GM18868 (cell line): Measurements from ENCODE around the gene ILRUN.
"Not testable (repeated sequence)": the region's sequence is repeated elsewhere in the genome, so short reads cannot be mapped to it uniquely, and the experiment has no call there.

Experiments
- ATAC-seq: cut with Tn5 transposase; IDR thresholded peaks from one replicate; pipeline ENCODE4 v1.9.1; 2021; ENCODE audit warnings: mild to moderate bottlenecking, moderate library complexity; ENCODE audit not compliant: unreplicated experiment

Gene ILRUN

DNA sequence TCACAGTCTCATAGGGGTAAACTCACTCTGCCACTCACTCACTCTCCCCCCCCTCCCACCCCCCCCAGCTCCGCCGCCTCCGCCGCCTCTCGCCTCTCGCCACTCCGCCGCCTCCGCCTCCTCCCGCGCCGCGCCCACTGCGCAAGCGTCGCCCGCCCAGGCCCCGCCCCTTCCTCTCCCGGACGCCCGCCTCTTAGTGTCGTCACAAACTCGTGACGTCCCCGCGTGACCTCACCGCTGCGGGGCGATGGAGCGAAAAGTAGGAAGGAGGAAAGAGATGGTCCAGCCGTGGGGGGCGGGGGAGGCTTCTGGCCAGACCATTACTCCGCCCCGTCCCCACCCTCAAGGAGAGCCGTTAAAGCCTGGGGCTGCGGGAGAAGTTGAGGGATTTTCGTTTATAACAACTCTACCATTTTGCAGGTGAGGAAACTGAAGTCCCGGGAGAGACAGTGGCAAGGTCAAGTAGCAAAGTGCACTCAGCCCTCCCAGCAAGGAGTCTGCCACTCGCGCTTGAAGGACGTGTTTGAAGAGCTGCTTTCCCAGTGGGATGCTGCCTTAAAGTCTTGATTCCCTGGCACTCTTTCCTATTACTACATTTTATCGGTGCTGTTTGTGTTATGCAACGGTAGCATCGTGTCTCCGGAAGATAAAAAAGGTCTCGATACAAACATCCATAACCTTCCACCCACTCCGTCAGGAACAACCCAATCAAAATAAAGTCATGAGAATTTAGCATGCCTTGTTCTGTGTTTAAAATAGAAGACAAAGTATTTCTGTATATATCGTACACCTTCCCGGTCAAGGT lies at the start of gene ILRUN:
Gene ILRUN (minus strand): TSS at position 29 of the 805 bp plus-strand sequence. CDS start 164 bp downstream, outside the sequence.
- ATAC-seq = peak; percentile 81

DNA sequence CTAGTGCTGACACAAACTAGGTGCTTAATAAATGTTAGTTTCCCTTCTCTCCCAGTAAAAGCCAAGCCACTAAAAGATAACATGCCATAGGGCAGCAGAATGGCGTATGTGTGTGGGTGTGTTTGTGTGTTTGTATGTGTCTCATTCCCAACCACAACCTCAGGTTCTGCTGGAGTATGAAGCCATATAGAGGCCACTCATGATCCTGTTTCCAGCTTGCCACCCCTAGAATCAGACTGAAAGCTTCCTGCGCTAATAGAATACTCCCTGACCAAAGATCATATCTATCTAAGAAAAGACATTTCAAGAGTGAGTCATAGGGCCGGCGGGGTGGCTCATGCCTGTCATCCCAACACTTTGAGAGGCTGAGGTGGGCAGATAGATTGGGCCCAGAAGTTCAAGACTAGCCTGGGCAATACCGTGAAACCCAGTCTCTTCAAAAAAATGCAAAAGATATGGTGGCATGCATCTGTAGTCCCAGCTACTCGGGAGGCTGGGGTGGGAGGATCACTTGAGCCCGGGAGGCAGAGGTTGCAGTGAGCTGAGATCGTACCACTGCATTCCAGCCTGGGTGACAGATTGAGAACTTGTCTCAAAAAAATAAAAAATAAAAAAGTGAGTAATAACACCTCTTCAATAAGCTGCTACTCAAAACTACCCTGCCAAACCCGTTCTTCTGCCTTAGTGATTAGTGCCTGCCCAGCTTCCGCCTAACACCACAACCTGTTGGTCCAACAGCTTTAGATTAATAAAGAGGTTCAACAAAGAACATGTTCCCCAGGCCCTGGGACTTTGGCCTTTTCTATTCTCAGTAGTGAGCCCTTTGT lies 48.9 kb upstream of the ILRUN start:
- no peak for ATAC-seq

DNA sequence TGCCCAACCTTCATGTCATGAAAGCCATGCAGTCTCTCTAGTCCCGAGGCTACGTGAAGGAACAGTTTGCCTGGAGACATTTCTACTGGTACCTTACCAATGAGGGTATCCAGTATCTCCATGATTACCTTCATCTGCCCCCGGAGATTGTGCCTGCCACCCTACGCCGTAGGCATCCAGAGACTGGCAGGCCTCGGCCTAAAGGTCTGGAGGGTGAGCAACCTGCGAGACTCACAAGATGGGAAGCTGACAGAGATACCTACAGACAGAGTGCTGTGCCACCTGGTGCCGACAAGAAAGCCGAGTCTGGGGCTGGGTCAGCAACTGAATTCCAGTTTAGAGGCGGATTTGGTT lies 47.7 kb upstream of the ILRUN start:
- ATAC-seq = not testable (repeated sequence)

DNA sequence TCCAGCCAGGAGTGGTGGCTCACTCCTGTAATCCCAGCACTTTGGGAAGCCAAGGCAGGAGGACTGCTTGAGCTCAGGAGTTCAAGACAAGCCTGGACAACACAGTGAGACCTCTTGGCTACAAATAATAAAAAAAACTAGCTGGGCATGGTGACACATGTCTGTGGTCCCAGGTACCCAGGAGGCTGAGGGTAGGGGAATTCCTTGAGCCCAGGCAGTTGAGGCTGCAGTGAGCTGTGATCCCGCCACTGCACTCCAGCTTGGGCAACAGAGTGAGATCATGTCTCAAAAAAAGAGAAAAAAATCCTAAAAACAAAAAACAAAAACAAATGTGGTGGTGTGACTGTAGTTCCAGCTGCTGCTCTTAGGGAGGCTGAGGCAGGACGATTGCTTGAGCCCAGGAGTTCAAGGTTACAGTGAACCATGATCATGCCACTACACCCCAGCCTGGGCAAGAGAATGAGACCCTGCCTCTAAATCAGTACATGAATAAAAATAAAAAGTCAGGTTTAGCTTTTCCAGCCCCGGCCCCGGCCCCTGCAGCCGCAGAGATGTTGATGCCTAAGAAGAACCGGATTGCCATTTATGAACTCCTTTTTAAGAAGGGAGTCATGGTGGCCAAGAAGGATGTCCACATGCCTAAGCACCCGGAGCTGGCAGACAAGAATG lies 47.2 kb upstream of the ILRUN start:
- no peak for ATAC-seq

DNA sequence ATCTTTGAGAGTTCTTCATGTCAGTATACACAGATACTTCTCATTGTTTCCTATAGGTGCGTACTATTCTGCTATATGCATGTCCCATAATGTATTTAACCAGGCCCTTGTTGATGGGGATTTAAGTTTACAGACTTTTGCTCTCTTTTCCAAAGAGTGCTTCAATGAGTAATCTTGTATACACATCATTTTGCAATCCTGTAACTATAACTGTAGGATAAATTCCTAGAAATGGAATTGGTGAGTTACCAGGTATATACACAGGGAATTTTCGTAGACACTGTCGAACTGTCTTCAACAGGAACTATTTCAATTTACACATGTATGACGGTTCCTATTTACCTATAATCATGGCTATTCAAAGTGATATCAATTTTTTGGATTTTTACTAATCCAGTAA lies 45.5 kb upstream of the ILRUN start:
- ATAC-seq = no peak

DNA sequence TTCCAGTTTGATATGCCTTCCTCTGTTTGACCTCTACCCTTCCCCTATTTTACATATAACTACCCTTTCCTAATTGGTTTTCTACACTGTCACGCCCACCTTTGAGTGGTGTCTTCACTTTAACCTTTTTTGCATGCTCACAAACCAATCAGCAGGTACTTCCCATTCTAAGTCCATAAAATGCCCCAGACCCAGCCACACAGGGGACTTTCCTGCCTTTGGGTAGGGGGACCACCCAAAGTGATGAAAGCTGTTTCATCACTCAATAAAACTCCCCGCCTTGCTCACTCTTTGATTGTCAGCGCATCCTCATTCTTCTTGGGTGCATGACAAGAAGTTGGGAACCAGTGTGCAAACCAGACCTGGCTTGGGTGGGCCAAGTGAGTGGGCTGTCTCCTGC lies 40.3 kb upstream of the ILRUN start:
- no peak for ATAC-seq

DNA sequence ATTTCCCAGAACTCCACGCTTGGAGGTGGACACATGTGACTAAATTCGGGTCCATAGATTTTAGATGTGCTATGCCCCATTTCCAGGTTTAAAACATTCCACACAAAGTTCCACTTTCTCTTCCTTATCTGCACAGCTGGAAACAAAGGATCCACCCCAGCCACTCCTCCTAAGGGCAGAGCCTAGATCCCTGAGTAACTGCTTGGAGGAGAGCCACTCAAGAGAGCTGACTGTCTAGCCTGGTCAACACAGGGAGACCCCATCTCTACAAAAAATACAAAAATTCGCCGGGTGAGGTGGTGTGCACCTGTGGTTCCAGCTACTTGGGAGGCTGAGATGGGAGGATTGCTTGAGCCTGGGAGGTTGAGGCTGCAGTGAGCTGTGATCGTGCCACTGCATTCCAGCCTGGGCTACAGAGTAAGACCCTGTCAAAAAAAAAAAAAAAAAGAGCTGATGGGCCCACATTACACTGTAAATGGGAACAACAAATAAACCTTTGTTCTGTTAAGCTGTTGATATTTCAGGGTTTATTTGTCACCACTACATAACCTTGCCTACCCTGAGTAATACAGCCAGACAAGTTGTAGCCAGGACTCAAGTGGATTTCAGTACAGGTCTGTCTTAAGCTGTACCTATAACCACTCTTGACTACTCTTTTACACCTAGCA lies 35.0 kb upstream of the ILRUN start:
- no peak for ATAC-seq

DNA sequence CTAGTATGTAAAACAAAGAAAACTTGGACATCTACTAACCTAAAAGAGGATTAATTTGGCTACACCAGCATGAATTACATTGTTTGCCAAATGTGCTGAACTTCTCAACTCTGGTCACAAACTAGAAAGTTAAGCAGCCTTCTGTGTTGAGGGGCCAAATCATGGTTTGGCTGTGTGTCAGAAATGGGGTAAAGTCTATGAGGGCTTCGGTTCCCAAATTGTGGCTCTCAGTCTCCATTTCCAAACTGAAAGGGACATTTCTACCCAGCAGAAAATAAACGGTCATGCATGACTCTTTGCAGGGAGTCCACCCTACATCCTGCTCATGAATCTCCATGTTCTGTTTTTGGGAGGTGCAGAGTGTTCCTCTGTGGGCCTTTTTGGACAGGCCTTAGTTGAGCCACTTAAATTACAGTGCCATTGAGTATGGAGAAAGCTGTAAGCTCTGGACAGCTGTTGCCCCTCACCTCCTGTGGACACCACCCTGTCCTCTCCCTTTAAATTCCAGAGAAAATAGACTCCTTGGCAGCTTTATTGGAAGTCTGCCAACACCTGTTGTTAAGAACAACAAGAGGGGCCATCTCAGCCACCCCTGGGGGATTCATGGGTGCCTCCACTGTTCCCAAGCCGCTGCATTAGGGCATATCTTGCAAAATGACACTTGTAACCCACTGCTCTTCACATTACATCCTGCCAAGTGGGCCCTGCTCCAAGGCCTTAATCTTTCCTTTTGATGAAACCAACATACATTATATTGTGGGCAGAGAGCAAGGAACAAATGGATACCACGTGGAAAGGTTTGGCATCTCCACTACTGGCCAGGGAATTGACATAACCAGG lies 33.3 kb upstream of the ILRUN start:
- ATAC-seq = no peak

DNA sequence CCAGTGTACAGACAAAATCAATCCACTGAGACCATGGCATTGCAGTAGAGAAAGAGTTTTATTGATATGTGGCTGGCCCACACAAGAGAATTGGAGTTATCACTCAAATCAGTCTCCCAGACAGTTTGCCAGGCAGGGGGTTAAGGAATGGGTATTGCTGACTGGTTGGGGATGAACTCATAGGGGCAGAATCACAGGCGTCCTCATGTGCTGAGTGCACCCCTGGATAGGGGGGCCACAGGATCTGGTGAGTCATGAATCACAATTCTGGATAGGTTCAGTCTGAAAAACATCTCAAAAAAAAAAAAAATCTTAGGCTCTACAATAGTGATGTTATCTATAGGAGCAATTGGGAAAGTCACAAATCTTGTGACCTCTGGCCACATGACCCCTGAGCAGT lies 29.5 kb upstream of the ILRUN start:
- ATAC-seq = no peak

DNA sequence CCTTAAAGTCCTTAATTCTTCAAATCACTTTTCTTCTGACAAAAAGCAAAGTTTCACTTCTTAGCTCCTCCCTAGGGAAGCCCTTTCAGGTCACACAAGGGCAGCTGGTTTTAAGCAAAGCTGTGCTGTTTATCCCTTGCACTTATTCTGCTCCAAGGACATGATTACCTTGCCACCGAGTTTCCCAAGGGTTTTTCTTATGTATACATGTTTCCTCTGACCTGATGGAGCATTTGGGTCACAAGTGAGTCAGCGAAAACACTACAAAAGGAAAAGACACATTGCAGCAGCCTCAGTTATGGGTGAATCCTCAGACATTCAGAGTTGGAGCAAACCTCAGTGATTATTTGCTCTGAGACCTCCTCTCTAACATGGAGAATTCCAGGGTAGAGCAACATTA lies 26.6 kb upstream of the ILRUN start:
- ATAC-seq = no peak

DNA sequence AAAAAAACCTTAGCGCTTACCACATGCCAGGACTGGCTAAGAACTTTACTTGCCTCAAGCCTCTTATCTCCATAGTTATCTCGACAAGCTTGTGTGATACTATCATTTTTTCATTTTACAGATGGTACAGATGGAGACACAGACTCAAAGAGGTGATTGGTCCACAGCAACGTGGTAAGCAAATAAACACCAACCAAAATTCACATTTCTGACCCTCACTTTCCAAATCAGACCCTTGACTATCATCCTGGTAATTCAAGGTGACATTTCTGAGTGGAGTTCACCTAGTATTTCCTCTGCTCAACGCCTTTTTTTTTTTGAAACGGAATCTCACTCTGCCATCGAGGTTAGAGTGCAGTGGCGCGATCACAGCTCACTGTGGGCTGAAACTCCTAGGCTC lies 25.9 kb upstream of the ILRUN start:
- no peak for ATAC-seq

DNA sequence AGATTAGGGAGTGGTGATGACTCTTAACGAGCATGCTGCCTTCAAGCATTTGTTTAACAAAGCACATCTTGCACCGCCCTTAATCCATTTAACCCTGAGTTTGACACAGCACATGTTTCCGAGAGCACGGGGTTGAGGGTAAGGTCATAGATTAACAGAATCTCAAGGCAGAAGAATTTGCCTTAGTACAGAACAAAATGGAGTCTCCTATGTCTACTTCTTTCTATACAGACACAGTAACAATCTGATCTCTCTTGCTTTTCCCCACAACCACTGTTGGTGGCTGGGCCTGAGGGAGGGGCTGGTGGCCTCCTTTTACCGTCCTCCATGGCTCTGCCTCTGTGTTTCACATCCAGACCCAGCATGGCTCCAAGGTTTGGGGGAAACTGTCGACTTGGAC lies 23.6 kb upstream of the ILRUN start:
- not testable (repeated sequence) for ATAC-seq

DNA sequence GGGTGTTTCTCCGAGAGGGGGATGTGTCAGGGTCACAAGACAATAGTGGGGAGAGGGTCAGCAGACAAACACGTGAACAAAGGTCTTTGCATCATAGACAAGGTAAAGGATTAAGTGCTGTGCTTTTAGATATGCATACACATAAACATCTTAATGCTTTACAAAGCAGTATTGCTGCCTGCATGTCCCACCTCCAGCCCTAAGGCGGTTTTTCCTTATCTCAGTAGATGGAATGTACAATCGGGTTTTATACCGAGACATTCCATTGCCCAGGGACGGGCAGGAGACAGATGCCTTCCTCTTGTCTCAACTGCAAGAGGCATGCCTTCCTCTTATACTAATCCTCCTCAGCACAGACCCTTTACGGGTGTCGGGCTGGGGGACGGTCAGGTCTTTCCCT lies 23.1 kb upstream of the ILRUN start:
- not testable (repeated sequence) for ATAC-seq

DNA sequence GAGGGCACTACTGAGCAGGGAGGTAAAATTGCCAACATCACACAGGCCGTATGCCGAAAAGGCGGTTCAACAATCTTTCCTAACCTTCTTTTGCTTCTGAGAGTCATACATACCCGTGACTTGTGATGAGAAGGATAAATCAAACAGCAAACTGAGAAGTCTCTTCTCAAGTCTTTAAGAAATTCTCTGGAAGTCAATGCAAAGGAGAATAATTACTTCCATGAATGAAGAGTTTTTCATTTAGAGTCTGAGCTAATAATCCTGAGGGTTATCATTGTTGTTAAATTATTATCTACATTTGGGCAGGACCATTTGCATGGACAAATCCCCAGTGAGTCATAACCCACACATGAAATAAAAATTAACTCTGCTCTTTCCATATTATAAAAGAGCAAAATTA lies 22.4 kb upstream of the ILRUN start:
- ATAC-seq = no peak

DNA sequence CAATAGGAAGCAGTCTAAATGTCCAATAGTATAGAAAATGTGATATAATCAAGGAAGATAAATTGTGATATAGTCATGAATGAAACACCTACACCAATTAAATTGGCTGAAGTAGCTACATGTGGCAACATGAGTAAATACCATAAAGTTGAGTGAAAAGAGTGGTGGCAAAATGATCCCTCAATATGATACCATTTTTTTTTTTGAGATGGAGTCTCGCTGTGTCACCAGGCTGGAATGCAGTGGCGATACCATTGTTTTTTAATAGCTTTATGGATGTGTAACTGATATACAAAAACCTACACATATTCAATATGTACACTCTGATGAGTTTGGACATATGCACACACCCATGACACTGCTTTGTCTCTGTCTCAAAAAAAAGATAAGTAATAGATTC lies 20.9 kb upstream of the ILRUN start:
- no peak for ATAC-seq

DNA sequence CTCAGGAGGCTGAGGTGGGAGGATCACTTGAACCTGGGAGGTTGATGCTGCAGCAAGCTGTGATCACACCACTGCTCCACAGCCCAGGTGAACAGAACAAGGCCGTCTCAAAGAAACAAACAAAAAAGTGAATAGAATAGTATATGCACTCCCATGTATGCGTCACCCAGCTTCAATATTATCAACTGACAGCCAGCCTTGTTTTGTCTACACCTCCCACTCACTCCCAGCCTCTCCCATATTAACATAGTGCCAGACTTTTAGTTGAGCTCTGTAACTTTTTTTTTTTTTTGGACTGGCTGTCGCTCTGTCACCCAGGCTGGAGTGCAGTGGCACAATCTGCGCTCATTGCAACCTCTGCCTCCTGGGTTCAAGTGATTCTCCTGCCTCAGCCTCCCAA lies 18.1 kb upstream of the ILRUN start:
- ATAC-seq = no peak

DNA sequence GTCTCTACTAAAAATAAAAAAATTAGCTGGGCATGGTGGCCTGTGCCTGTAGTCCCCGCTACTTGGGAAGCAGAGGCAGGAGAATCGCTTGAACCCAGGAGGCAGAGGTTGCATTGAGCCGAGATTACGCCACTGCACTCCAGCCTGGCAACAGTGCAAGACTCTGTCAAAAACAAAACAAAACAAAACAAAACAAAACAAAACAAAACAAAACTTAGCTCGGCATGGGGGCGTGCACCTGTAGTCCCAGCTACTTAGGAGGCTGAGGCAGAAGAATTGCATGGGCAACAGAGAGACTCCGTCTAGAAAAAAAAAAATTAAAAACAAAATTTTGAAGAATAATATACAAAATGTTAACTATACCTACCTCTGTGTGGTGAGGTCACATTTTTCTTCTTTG lies 16.3 kb upstream of the ILRUN start:
- not testable (repeated sequence) for ATAC-seq

DNA sequence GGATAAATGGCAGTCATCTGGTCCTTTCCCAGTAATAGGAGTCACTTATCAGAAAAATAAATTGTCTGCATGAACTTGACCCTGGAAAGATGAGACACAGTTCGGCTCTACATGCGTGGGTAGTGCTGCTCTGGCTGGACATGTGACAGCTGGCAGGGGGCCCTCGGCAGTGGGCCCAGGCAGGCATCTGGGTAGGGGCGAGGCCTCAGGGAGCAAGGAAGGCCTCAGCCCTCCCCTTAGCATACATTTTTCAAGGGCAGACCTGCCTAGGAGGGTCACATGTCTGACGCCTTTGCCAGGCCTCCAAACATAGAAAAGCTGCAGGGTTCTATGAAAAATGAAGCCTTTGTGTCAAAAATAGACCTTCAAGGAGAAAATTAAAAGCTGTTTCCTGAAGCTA lies 12.8 kb upstream of the ILRUN start:
- ATAC-seq = no peak

DNA sequence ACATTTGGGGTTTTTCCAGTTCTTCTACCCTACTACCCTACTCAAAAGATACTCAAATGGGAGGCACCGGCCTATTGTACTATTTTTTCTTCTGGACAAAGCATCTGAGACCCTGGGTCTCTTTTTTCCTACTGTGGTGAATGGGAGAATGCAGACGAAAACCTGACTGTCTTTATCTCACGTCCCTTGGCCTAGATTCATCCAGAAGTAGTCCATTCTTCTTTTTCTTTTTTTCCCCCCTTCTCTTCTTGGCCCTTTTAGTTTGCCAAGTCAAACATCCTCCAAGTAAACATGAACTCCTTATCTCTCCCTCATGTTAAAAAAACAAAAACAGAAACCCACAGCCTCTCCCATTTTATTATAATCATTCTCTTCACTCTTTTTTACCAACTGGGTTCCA lies 8.7 kb upstream of the ILRUN start:
- no peak for ATAC-seq

DNA sequence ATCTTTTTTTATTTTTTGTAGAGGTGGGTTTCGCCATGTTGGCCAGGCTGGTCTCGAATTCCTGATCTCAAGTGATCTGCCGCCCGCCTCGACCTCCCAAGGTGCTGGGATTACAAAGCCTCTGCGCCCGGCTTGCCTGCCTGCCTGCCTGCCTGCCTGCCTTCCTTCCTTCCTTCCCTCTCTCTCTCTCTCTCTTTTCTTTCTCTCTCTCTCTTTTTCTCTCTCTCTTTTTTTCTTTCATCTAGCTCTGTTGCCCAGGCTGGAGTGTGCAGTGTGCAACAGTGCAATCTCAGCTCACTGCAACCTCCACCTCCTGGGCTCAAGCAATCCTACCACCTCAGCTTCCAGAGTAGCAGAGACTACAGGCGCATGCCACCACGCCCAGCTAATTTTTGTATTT lies 4.6 kb upstream of the ILRUN start:
- ATAC-seq = no peak
